GM12878 (cell line): ENCODE results near the gene MASP1. TPM values are rescaled to one million over a fixed set of nuclear protein-coding genes. Genes with fewer than 3 reads are reported as not detected.

Source experiments
- ATAC-seq: fragments of 200-7000 bp; cut with Tn5 transposase; 3 replicates; pipeline ENCODE4 v1.9.1; 2020; ENCODE audit warnings: mild to moderate bottlenecking, moderate library complexity
- BruUV-seq: library from RNA; stranded (reverse); fragments of 400-500 nt; replicated peaks from 2 replicates; lab custom pipeline; 2021; lab: Mats Ljungman, UMichigan
- CTCF ChIA-PET: fragments of 300-600 bp; sonication (Branson Sonifier 250); formaldehyde crosslinking; extraction: SDS; loops from one replicate; lab custom pipeline; 2021; ENCODE audit warnings: inconsistent platforms; lab: Yijun Ruan, JAX
- POLR2A ChIA-PET: fragments of 350-600 bp; formaldehyde crosslinking; extraction: SDS; loops from one replicate; lab custom pipeline; 2021; ENCODE audit warnings: inconsistent platforms; lab: Charles Lee
- RAD21 ChIA-PET: fragments of 300-600 bp; sonication (Branson Sonifier 250); formaldehyde crosslinking; loops from one replicate; lab custom pipeline; 2023; ENCODE audit warnings: antibody characterized with exemption; ENCODE audit not compliant: unreplicated experiment; lab: Charles Lee
- SMC1A ChIA-PET: fragments of 300-600 bp; sonication (Branson Sonifier 250); formaldehyde crosslinking; loops from one replicate; lab custom pipeline; 2023; ENCODE audit not compliant: unreplicated experiment, uncharacterized antibody; lab: Charles Lee
- DNase-seq: peaks from one replicate; pipeline ENCODE4 v3.0.0-alpha.2; 2011; ENCODE audit warnings: low read depth, low spot score
- FAIRE-seq: peaks from 3 replicates; lab custom pipeline; 2011; peaks lifted over from hg19 to GRCh38; lab: Jason Lieb, UNC
- H2AFZ ChIP-seq: 2 replicates; pipeline ENCODE4 v1.6.0; 2011; ENCODE audit warnings: low read depth, low read length, control low read depth; ENCODE audit not compliant: control insufficient read depth
- H3K27ac ChIP-seq: 2 replicates; pipeline ENCODE4 v1.5.1; 2011; ENCODE audit warnings: control low read depth; ENCODE audit not compliant: control insufficient read depth, insufficient read depth
- H3K27me3 ChIP-seq, 2 experiments: replicated peaks in 1 of 2; 2 replicates each; pipeline versions ENCODE4 v1.6.0 to v1.6.1; 2011; ENCODE audit warnings: low read length in 1 of 2; ENCODE audit not compliant: control insufficient read depth in 2 of 2, insufficient read depth in 2 of 2
- H3K36me3 ChIP-seq, 2 experiments: 2 replicates each; pipeline ENCODE4 v1.5.1; 2011; ENCODE audit warnings: low read length in 1 of 2; ENCODE audit not compliant: control insufficient read depth in 2 of 2, insufficient read depth in 2 of 2
- H3K4me1 ChIP-seq: 2 replicates; pipeline ENCODE4 v1.6.1; 2011; ENCODE audit warnings: mild to moderate bottlenecking, low read length, moderate library complexity, mixed read lengths; ENCODE audit not compliant: control insufficient read depth, insufficient read depth
- H3K4me2 ChIP-seq: 2 replicates; pipeline ENCODE4 v1.6.0; 2011; ENCODE audit warnings: control low read depth; ENCODE audit not compliant: control insufficient read depth, insufficient read depth
- H3K4me3 ChIP-seq: fragments of 200-600 bp; sonication (generic); 2 replicates; pipeline ENCODE4 v1.5.1; 2016
- H3K79me2 ChIP-seq: 2 replicates; pipeline ENCODE4 v1.6.0; 2011; ENCODE audit warnings: low read length; ENCODE audit not compliant: control insufficient read depth, insufficient read depth
- H3K9ac ChIP-seq: 2 replicates; pipeline ENCODE4 v1.8.0; 2011; ENCODE audit warnings: low read length, control low read depth, mixed read lengths; ENCODE audit not compliant: control insufficient read depth, insufficient read depth
- H3K9me3 ChIP-seq: replicated peaks from 3 replicates; pipeline ENCODE4 v1.5.1; 2011; ENCODE audit warnings: mild to moderate bottlenecking, low read length; ENCODE audit not compliant: control insufficient read depth, insufficient read depth
- H4K20me1 ChIP-seq: 2 replicates; pipeline ENCODE4 v1.6.0; 2011; ENCODE audit not compliant: control insufficient read depth, insufficient read depth
- DPF2 ChIP-seq: fragments of 450-650 bp; IDR thresholded peaks from 2 replicates; pipeline ENCODE4 v1.6.1; 2017; ENCODE audit warnings: mild to moderate bottlenecking
- IRF4 ChIP-seq: IDR thresholded peaks from 2 replicates; pipeline ENCODE4 v1.6.1; 2011; ENCODE audit warnings: low read depth, low read length
- SP1 ChIP-seq: IDR thresholded peaks from one replicate; pipeline ENCODE4 v1.6.1; 2011; ENCODE audit warnings: low read depth, low read length
- SREBF2 ChIP-seq: IDR thresholded peaks from 2 replicates; pipeline ENCODE4 v1.6.1; 2012; ENCODE audit warnings: mild to moderate bottlenecking, low read length
- SRF ChIP-seq, 2 experiments: IDR thresholded peaks; 2 replicates each; pipeline ENCODE4 v1.6.1; 2011; ENCODE audit warnings: low read depth in 2 of 2, low read length in 2 of 2, mild to moderate bottlenecking in 1 of 2, moderate library complexity in 1 of 2
- WGBS: methylation state at CpG from one replicate; pipeline ENCODE4 v1.1.6; 2016; ENCODE audit warnings: low lambda C conversion rate; ENCODE audit not compliant: insufficient replicate concordance, insufficient coverage; ENCODE audit errors: missing lambda C conversion rate; 5-methylcytosine and 5-hydroxymethylcytosine counted together
- in situ Hi-C: fragments of 300-500 bp; cut with MboI; formaldehyde crosslinking; loops from 9 replicates; pipeline ENCODE4 v1.14.3; 2018; ENCODE audit warnings: mixed read lengths
- intact Hi-C: fragments of 100-400 bp; cut with micrococcal nuclease; formaldehyde crosslinking; loops from one replicate; pipeline ENCODE4 v1.14.2; 2022; ENCODE audit not compliant: unreplicated experiment
- polyA plus RNA-seq, 11 experiments: library from polyadenylated mRNA; depleted of rRNA in 4 of 11; unstranded in 6 of 11; stranded (reverse) in 5 of 11; fragments of >200 nt; fragmentation: Nextera tagmentation in 4 of 11; fragmentation: Illumina TruSeq in 1 of 11; extraction: Ambion mirVana in 4 of 11; extraction: Trizol in 1 of 11; gene quantifications; 1 replicate in 1 of 11; 2 replicates in 10 of 11; pipeline versions ENCODE4 v1.2.1 to v1.2.3, GENCODE V29; 2011 to 2016; ENCODE audit warnings: inconsistent platforms in 2 of 11, missing spikeins in 2 of 11, low read depth in 1 of 11
- total RNA-seq, 4 experiments: library from RNA; depleted of rRNA in 3 of 4; stranded (reverse); fragments of >200 nt in 3 of 4; fragmentation: Illumina TruSeq in 1 of 4; extraction: Trizol in 1 of 4; gene quantifications; 2 replicates each; pipeline versions ENCODE4 v1.2.1 to v1.2.3, GENCODE V29; 2013 to 2021
- TF ChIP-seq, protein P1 (sequence below): fragments of 450-650 bp; IDR thresholded peaks from 2 replicates; pipeline ENCODE4 v1.6.1; 2018; ENCODE audit warnings: borderline replicate concordance, mild to moderate bottlenecking; ENCODE audit not compliant: partially characterized antibody

The MASP1 gene
- total and polyA plus RNA-seq, 10 of the 15 experiments (the other 5 are each of a cell fraction or from before 2014, with no cell fraction given): 0.05 TPM; not detected in 9

DNA sequence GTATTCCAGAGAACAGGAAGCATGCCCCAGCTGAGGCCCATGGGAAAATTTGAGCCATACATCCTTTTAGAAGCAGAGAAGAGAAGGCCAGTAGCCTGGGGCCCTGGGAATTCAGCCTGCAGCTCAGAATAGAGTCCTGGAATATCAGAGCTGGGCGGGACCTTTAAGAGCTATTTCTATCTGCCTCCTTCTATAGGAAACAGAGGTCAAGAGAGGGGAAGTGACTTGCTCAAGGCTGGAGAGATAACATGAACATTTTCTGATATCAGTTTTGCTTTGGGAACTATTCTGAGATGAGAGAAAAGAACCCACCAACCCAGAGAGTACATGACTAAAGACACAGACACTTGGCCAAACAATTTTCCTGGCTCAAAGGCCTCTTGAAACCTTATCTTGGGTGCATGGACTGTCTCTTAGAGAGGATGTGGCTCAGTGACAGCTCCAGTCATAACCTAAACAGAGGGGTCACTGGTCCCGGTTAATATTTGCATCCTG lies 26.0 kb downstream of the MASP1 start:
- no TSS peak for BruUV-seq
- no peak for ATAC-seq
- TF ChIP-seq SRF (IDR thresholded peaks at IDR 0.05; ENCODE audit: low read depth in 2 of 2, low read length in 2 of 2): no peak
- TF ChIP-seq, protein P1, sequence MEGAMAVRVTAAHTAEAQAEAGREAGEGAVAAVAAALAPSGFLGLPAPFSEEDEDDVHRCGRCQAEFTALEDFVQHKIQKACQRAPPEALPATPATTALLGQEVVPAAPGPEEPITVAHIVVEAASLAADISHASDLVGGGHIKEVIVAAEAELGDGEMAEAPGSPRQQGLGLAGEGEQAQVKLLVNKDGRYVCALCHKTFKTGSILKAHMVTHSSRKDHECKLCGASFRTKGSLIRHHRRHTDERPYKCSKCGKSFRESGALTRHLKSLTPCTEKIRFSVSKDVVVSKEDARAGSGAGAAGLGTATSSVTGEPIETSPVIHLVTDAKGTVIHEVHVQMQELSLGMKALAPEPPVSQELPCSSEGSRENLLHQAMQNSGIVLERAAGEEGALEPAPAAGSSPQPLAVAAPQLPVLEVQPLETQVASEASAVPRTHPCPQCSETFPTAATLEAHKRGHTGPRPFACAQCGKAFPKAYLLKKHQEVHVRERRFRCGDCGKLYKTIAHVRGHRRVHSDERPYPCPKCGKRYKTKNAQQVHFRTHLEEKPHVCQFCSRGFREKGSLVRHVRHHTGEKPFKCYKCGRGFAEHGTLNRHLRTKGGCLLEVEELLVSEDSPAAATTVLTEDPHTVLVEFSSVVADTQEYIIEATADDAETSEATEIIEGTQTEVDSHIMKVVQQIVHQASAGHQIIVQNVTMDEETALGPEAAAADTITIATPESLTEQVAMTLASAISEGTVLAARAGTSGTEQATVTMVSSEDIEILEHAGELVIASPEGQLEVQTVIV: no peak
- no peak for TF ChIP-seq SREBF2
- no peak for TF ChIP-seq DPF2
- TF ChIP-seq SP1: no peak
- no peak for TF ChIP-seq IRF4

More for the DNA sequence above, 26.0 kb downstream of the MASP1 start:
- H3K79me2 ChIP-seq: no peaks in the 10 kb centered on the region
- ChIA-PET CTCF (no interaction called here), POLR2A (no interaction called here), RAD21 (interaction anchor here (1.3 kb wide), 1 partner anchor 9 kb away, joined by 3 read pairs; no protein-coding TSS in a partner anchor), SMC1A (no interaction called here)
- no peak for FAIRE-seq
- no peak overlapping the region for H3K4me3 ChIP-seq
- no peaks in the 10 kb centered on the region for H4K20me1 ChIP-seq
- no peak overlapping the region for H2AFZ ChIP-seq
- in situ Hi-C loops (no loop called here), intact Hi-C loops (no loop called here)
- no peaks in the 10 kb centered on the region for H3K36me3 ChIP-seq
- WGBS: 0% methylated on average over 2 of the region's 2 CpGs
- no peak overlapping the region for H3K9ac ChIP-seq
- no peaks in the 10 kb centered on the region for H3K9me3 ChIP-seq
- no peak for DNase-seq
- H3K27me3 ChIP-seq: peaks cover 0 to 2% of the 10 kb centered on the region in 2 experiments
- no peak overlapping the region for H3K4me2 ChIP-seq
- no peaks in the 10 kb centered on the region for H3K4me1 ChIP-seq
- H3K27ac ChIP-seq: no peak overlapping the region
